GM12872 (cell line): ENCODE measurements around the gene NRM.

Source experiments
- CTCF ChIP-seq: IDR thresholded peaks from 3 replicates; pipeline ENCODE4 v1.5.1; 2011; ENCODE audit warnings: low read depth, mild to moderate bottlenecking, low read length, moderate library complexity; ENCODE audit not compliant: insufficient read depth

Gene NRM

GRCh38 chr6:30727920-30728553, 37.3 kb upstream of the NRM start:
- no peak for TF ChIP-seq CTCF

- TF ChIP-seq CTCF, result no peak
Measured at GRCh38 chr6:30726506-30727413, 36.0 kb upstream of the NRM start.

GRCh38 chr6:30725713-30726505, 35.1 kb upstream of the NRM start:
- TF ChIP-seq CTCF, result no peak

- no peak for TF ChIP-seq CTCF
Measured at GRCh38 chr6:30724906-30725667, 34.3 kb upstream of the NRM start.

GRCh38 chr6:30722280-30723112, 31.7 kb upstream of the NRM start:
- peak; percentile 94 for TF ChIP-seq CTCF

GRCh38 chr6:30721198-30722024, 30.6 kb upstream of the NRM start:
- TF ChIP-seq CTCF, result peak; percentile 36; the same call in 1 of the 3 replicates
